ENCODE data around the gene EPB41L4B. TPM values are rescaled to one million over a fixed set of nuclear protein-coding genes. Genes with fewer than 3 reads are reported as not detected.

The EPB41L4B gene
- total RNA-seq, 1 experiment from 2014 or later, result 8.1 TPM

GRCh38 chr9:109176963-109177362 lies 143.9 kb downstream of the EPB41L4B start:
- ChIA-PET CTCF (no interaction called here), POLR2A (no interaction called here), RAD21 (ENCODE audit: low non-redundant PET in 1 of 2, low total read pairs in 2 of 2, uncharacterized antibody in 2 of 2, unreplicated experiment in 2 of 2) (no interaction called here)
- Histone ChIP-seq H3K79me2 (ENCODE audit: insufficient read depth, low read length) (no peaks in the 10 kb centered on the region), H3K4me3 (replicated peaks in 1 of 2; ENCODE audit: low read depth in 1 of 2, low read length in 2 of 2) (no peak overlapping the region), H3K4me1 (ENCODE audit: control insufficient read depth in 1 of 2, insufficient read depth in 2 of 2, low read length in 2 of 2) (no peaks in the 10 kb centered on the region), H3K9me3 (ENCODE audit: control insufficient read depth in 1 of 2, insufficient read depth in 1 of 2, low read depth in 1 of 2, low read length in 2 of 2) (no peaks in the 10 kb centered on the region), H3K36me3 (ENCODE audit: control insufficient read depth in 1 of 2, insufficient read depth in 2 of 2, low read length in 2 of 2) (no peaks in the 10 kb centered on the region), H3K27me3 (ENCODE audit: insufficient read depth, low read length) (no peaks in the 10 kb centered on the region), H3K9me2 (ENCODE audit: insufficient read depth) (no peaks in the 10 kb centered on the region), H2AFZ (ENCODE audit: low read depth, low read length, poor library complexity, severe bottlenecking) (no peak overlapping the region), H3K9ac (ENCODE audit: low read length) (no peak overlapping the region), H4K20me1 (ENCODE audit: insufficient read depth) (no peaks in the 10 kb centered on the region), H3K27ac (ENCODE audit: low read depth, low read length) (no peak overlapping the region), H3K4me2 (ENCODE audit: low read length) (no peak overlapping the region)
- no TSS peak for BruUV-seq (replicated peaks)
- no peak for DNase-seq (ENCODE audit: low read depth, low spot score)
- ATAC-seq, result no peak
- intact Hi-C loops (cut with micrococcal nuclease), result no loop called here
- TF ChIP-seq RAD21 (IDR thresholded peaks at IDR 0.05; ENCODE audit: low read depth), result no peak
- no peak for TF ChIP-seq ZFX (IDR thresholded peaks at IDR 0.05)
- TF ChIP-seq, protein P1, sequence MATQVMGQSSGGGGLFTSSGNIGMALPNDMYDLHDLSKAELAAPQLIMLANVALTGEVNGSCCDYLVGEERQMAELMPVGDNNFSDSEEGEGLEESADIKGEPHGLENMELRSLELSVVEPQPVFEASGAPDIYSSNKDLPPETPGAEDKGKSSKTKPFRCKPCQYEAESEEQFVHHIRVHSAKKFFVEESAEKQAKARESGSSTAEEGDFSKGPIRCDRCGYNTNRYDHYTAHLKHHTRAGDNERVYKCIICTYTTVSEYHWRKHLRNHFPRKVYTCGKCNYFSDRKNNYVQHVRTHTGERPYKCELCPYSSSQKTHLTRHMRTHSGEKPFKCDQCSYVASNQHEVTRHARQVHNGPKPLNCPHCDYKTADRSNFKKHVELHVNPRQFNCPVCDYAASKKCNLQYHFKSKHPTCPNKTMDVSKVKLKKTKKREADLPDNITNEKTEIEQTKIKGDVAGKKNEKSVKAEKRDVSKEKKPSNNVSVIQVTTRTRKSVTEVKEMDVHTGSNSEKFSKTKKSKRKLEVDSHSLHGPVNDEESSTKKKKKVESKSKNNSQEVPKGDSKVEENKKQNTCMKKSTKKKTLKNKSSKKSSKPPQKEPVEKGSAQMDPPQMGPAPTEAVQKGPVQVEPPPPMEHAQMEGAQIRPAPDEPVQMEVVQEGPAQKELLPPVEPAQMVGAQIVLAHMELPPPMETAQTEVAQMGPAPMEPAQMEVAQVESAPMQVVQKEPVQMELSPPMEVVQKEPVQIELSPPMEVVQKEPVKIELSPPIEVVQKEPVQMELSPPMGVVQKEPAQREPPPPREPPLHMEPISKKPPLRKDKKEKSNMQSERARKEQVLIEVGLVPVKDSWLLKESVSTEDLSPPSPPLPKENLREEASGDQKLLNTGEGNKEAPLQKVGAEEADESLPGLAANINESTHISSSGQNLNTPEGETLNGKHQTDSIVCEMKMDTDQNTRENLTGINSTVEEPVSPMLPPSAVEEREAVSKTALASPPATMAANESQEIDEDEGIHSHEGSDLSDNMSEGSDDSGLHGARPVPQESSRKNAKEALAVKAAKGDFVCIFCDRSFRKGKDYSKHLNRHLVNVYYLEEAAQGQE (IDR thresholded peaks at IDR 0.05; ENCODE audit: low read depth), result no peak
- no peak for TF ChIP-seq CTCF (IDR thresholded peaks at IDR 0.05 in 2 of 3, conservative IDR thresholded peaks at IDR 0.05 in 1 of 3; ENCODE audit: borderline replicate concordance in 1 of 3, insufficient read depth in 1 of 3, low read depth in 2 of 3, low read length in 2 of 3)
- TF ChIP-seq CEBPB (IDR thresholded peaks at IDR 0.05; ENCODE audit: low read depth), result no peak
- no peak for TF ChIP-seq YY1 (IDR thresholded peaks at IDR 0.05; ENCODE audit: extremely low read depth, insufficient replicate concordance, low read depth, low read length)
- no peak for TF ChIP-seq SP1 (IDR thresholded peaks at IDR 0.05; ENCODE audit: low read depth)
- TF ChIP-seq SRF (IDR thresholded peaks at IDR 0.05; ENCODE audit: low read depth), result no peak
- TF ChIP-seq SIN3A (IDR thresholded peaks at IDR 0.05; ENCODE audit: low read depth), result no peak
- TF ChIP-seq, protein P2, sequence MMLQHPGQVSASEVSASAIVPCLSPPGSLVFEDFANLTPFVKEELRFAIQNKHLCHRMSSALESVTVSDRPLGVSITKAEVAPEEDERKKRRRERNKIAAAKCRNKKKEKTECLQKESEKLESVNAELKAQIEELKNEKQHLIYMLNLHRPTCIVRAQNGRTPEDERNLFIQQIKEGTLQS (IDR thresholded peaks at IDR 0.05), result no peak
- TF ChIP-seq, protein P3, sequence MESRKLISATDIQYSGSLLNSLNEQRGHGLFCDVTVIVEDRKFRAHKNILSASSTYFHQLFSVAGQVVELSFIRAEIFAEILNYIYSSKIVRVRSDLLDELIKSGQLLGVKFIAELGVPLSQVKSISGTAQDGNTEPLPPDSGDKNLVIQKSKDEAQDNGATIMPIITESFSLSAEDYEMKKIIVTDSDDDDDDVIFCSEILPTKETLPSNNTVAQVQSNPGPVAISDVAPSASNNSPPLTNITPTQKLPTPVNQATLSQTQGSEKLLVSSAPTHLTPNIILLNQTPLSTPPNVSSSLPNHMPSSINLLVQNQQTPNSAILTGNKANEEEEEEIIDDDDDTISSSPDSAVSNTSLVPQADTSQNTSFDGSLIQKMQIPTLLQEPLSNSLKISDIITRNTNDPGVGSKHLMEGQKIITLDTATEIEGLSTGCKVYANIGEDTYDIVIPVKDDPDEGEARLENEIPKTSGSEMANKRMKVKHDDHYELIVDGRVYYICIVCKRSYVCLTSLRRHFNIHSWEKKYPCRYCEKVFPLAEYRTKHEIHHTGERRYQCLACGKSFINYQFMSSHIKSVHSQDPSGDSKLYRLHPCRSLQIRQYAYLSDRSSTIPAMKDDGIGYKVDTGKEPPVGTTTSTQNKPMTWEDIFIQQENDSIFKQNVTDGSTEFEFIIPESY (IDR thresholded peaks at IDR 0.05; ENCODE audit: extremely low read depth, insufficient replicate concordance, low read length), result no peak
- no peak for TF ChIP-seq ELF1 (IDR thresholded peaks at IDR 0.05; ENCODE audit: borderline replicate concordance, low read depth)
- no peak for TF ChIP-seq ZNF274 (IDR thresholded peaks at IDR 0.05; ENCODE audit: low read depth, low read length)
- TF ChIP-seq EZH2 (IDR thresholded peaks at IDR 0.05), result no peak
- no peak for TF ChIP-seq POLR2A (IDR thresholded peaks at IDR 0.05; ENCODE audit: borderline replicate concordance, extremely low read depth, insufficient read depth, insufficient read length)
- TF ChIP-seq TCF7L2 (IDR thresholded peaks at IDR 0.05; ENCODE audit: borderline replicate concordance, extremely low read depth, insufficient read depth, insufficient read length), result no peak
- no peak for TF ChIP-seq JUND (IDR thresholded peaks at IDR 0.05)
- no peak for TF ChIP-seq EZH2phosphoT487 (IDR thresholded peaks at IDR 0.05; ENCODE audit: borderline replicate concordance)
- no peak for TF ChIP-seq MAX (IDR thresholded peaks at IDR 0.05)
- no peak for TF ChIP-seq FOSL1 (IDR thresholded peaks at IDR 0.05; ENCODE audit: low read depth)
